WTC11 (cell line): Measurements from ENCODE around the gene CMKLR1. TPM values are rescaled to one million over a fixed set of nuclear protein-coding genes. Genes with fewer than 3 reads are reported as not detected.

ENCODE experiments used
- ATAC-seq: fragments of 200-7000 bp; cut with Tn5 transposase; 2 replicates; pipeline ENCODE4 v1.10.0; 2021; ENCODE audit warnings: mild to moderate bottlenecking, moderate library complexity
- CTCF ChIA-PET: fragments of 300-600 bp; sonication (Branson Sonifier 250); formaldehyde crosslinking; loops from one replicate; lab custom pipeline; 2021; ENCODE audit warnings: antibody characterized with exemption; lab: Charles Lee
- POLR2A ChIA-PET: fragments of 350-600 bp; sonication (Branson Sonifier 250); formaldehyde crosslinking; loops from one replicate; lab custom pipeline; 2021; ENCODE audit warnings: antibody characterized with exemption; lab: Charles Lee
- DNase-seq: peaks from one replicate; pipeline ENCODE4 v3.0.0; 2021; ENCODE audit warnings: low spot score
- H3K27ac Mint-ChIP-seq: 2 replicates; pipeline ENCODE4 v1.8.0; 2021; ENCODE audit warnings: mixed read lengths
- H3K27me3 Mint-ChIP-seq: 2 replicates; pipeline ENCODE4 v1.8.0; 2021; ENCODE audit warnings: low read depth, mild to moderate bottlenecking, moderate library complexity, mixed read lengths
- H3K36me3 Mint-ChIP-seq: 2 replicates; pipeline ENCODE4 v1.8.0; 2021; ENCODE audit warnings: mixed read lengths
- H3K4me1 Mint-ChIP-seq: 2 replicates; pipeline ENCODE4 v1.8.0; 2022; ENCODE audit warnings: mixed read lengths
- H3K4me3 Mint-ChIP-seq: 2 replicates; pipeline ENCODE4 v1.8.0; 2021; ENCODE audit warnings: mild to moderate bottlenecking, moderate library complexity, mixed read lengths
- H3K9me3 Mint-ChIP-seq: 2 replicates; pipeline ENCODE4 v1.8.0; 2021; ENCODE audit warnings: mixed read lengths
- AR ChIP-seq: fragments of 250-450 bp; sonication (Bioruptor Pico); IDR thresholded peaks from 2 replicates; pipeline ENCODE4 v1.9.0; 2021; ENCODE audit warnings: mild to moderate bottlenecking
- ERG ChIP-seq: fragments of 250-450 bp; sonication (Bioruptor Pico); IDR thresholded peaks from 2 replicates; pipeline ENCODE4 v1.8.0; 2021; ENCODE audit warnings: mild to moderate bottlenecking
- ETV6 ChIP-seq: sonication (generic); formaldehyde crosslinking; IDR thresholded peaks from 2 replicates; pipeline ENCODE4 v1.8.1; 2022; ENCODE audit warnings: mild to moderate bottlenecking, missing genetic modification reagents
- FOXJ3 ChIP-seq: sonication (generic); formaldehyde crosslinking; IDR thresholded peaks from 2 replicates; pipeline ENCODE4 v1.9.0; 2021; ENCODE audit warnings: missing genetic modification reagents, mild to moderate bottlenecking, borderline replicate concordance
- FOXP1 ChIP-seq: sonication (generic); formaldehyde crosslinking; IDR thresholded peaks from 2 replicates; pipeline ENCODE4 v1.8.0; 2022; ENCODE audit warnings: missing genetic modification reagents, mild to moderate bottlenecking, moderate library complexity, borderline replicate concordance
- IRF2 ChIP-seq: sonication (generic); formaldehyde crosslinking; IDR thresholded peaks from 2 replicates; pipeline ENCODE4 v1.8.0; 2022; ENCODE audit warnings: low read depth, missing genetic modification reagents, borderline replicate concordance
- KAT7 ChIP-seq: sonication (generic); formaldehyde crosslinking; IDR thresholded peaks from 2 replicates; pipeline ENCODE4 v1.8.1; 2023; ENCODE audit warnings: missing genetic modification reagents, mild to moderate bottlenecking, borderline replicate concordance
- MXD4 ChIP-seq: fragments of 250-450 bp; sonication (Bioruptor Pico); IDR thresholded peaks from 2 replicates; pipeline ENCODE4 v1.8.0; 2021; ENCODE audit warnings: mild to moderate bottlenecking, moderate library complexity, borderline replicate concordance
- NR2C2 ChIP-seq: sonication (generic); formaldehyde crosslinking; IDR thresholded peaks from 2 replicates; pipeline ENCODE4 v1.8.0; 2022; ENCODE audit warnings: mild to moderate bottlenecking, missing genetic modification reagents
- PRRX2 ChIP-seq: fragments of 250-450 bp; sonication (Bioruptor Pico); IDR thresholded peaks from 2 replicates; pipeline ENCODE4 v1.8.0; 2021; ENCODE audit warnings: mild to moderate bottlenecking
- SMAD4 ChIP-seq: sonication (generic); formaldehyde crosslinking; IDR thresholded peaks from 2 replicates; pipeline ENCODE4 v1.8.0; 2022; ENCODE audit warnings: mild to moderate bottlenecking, missing genetic modification reagents
- SOX15 ChIP-seq: fragments of 250-450 bp; sonication (Bioruptor Pico); IDR thresholded peaks from 2 replicates; pipeline ENCODE4 v1.9.0; 2021; ENCODE audit warnings: mild to moderate bottlenecking
- TEAD4 ChIP-seq: sonication (generic); formaldehyde crosslinking; IDR thresholded peaks from 2 replicates; pipeline ENCODE4 v1.8.0; 2022; ENCODE audit warnings: mild to moderate bottlenecking, missing genetic modification reagents
- ZNF232 ChIP-seq: sonication (generic); formaldehyde crosslinking; IDR thresholded peaks from 2 replicates; pipeline ENCODE4 v1.8.0; 2022; ENCODE audit warnings: mild to moderate bottlenecking, missing genetic modification reagents
- ZNF396 ChIP-seq: fragments of 250-450 bp; sonication (Bioruptor Pico); IDR thresholded peaks from 2 replicates; pipeline ENCODE4 v1.8.0; 2021; ENCODE audit warnings: mild to moderate bottlenecking, moderate library complexity, borderline replicate concordance
- ZNF512 ChIP-seq: sonication (generic); formaldehyde crosslinking; IDR thresholded peaks from 2 replicates; pipeline ENCODE4 v1.8.1; 2022; ENCODE audit warnings: missing genetic modification reagents, borderline replicate concordance
- total RNA-seq: library from RNA; stranded (reverse); gene quantifications from 3 replicates; pipeline ENCODE4 v1.2.3, GENCODE V29; 2021
- TF ChIP-seq, protein P1 (sequence below): fragments of 200-600 bp; IDR thresholded peaks from 2 replicates; pipeline ENCODE4 v1.8.0; 2022; ENCODE audit warnings: antibody characterized with exemption
- TF ChIP-seq, protein P2 (sequence below): sonication (generic); formaldehyde crosslinking; IDR thresholded peaks from 2 replicates; pipeline ENCODE4 v1.8.0; 2022; ENCODE audit warnings: mild to moderate bottlenecking, missing genetic modification reagents
- TF ChIP-seq, protein P3 (sequence below): sonication (generic); formaldehyde crosslinking; IDR thresholded peaks from 2 replicates; pipeline ENCODE4 v1.8.1; 2023; ENCODE audit warnings: mild to moderate bottlenecking, missing genetic modification reagents

The CMKLR1 gene
- total RNA-seq, 1 experiment from 2014 or later = 1.6 TPM

DNA sequence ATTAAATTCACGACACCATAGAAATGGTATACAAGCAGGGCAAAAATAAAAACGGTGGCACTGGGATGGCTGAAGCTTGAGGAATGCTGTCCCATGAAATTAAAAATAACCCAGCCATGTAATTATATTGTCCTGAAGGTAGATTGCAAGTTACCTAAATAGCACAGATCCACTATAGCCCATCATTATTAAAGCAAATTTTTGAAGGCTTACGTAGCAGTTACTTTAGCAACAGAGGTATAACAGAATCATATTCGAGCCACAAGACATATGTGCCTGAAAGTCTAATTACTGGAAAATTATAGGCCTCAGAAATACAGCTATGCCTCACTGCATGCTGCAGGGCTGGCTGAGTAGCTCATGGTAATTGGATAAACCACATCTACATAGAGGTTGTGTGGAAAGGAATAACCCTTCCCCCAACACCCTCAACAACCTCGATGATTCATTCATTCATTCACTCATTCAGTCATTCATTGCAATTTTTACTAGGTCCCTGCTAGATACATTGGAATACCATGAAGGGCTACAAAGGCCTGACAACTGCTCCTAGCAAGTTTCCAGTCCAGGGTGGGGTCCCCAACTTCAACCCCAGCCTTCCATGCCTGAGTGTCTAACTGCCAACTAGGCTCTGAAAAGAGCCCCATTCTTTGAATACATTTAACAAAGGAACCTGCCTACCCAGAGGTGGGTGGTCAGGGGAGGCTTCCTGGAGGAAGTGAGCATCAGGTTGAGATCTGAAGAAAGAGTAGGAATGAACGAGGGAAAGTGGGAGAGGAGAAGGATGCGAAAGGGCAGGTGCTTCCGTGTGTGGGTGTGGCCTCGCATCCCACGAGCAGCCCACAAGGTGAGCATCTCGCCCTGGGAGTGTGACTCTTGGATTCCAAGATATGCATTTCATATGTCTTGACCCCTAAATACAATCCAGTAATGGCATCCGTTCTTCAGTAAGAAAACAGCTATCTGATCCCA lies 18.0 kb upstream of the CMKLR1 start:
- Mint-ChIP-seq H3K36me3 (no peaks in the 10 kb centered on the region), H3K27me3 (peaks cover 3% of the 10 kb centered on the region; the same call in 1 of the 2 replicates), H3K4me1 (peaks cover 19% of the 10 kb centered on the region), H3K9me3 (no peaks in the 10 kb centered on the region), H3K4me3 (no peak overlapping the region), H3K27ac (no peak overlapping the region)
- ChIA-PET POLR2A (no interaction called here), CTCF (interaction anchor here (1.1 kb wide), 1 partner anchor 13 kb away, joined by 3 read pairs; no protein-coding TSS in a partner anchor)
- no peak for TF ChIP-seq NR2C2 (CRISPR knock-in tag)
- TF ChIP-seq ZNF232 = no peak
- TF ChIP-seq FOXP1 (CRISPR knock-in tag) = no peak
- no peak for TF ChIP-seq AR (CRISPR knock-in tag)
- TF ChIP-seq, protein P1, sequence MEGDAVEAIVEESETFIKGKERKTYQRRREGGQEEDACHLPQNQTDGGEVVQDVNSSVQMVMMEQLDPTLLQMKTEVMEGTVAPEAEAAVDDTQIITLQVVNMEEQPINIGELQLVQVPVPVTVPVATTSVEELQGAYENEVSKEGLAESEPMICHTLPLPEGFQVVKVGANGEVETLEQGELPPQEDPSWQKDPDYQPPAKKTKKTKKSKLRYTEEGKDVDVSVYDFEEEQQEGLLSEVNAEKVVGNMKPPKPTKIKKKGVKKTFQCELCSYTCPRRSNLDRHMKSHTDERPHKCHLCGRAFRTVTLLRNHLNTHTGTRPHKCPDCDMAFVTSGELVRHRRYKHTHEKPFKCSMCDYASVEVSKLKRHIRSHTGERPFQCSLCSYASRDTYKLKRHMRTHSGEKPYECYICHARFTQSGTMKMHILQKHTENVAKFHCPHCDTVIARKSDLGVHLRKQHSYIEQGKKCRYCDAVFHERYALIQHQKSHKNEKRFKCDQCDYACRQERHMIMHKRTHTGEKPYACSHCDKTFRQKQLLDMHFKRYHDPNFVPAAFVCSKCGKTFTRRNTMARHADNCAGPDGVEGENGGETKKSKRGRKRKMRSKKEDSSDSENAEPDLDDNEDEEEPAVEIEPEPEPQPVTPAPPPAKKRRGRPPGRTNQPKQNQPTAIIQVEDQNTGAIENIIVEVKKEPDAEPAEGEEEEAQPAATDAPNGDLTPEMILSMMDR = no peak
- TF ChIP-seq PRRX2 = no peak
- TF ChIP-seq TEAD4 (CRISPR knock-in tag) = no peak
- TF ChIP-seq ZNF512 = no peak
- no peak for TF ChIP-seq SMAD4 (CRISPR knock-in tag)
- no peak for TF ChIP-seq IRF2 (CRISPR knock-in tag)
- TF ChIP-seq KAT7 (CRISPR knock-in tag) = no peak
- TF ChIP-seq SOX15 (CRISPR knock-in tag) = no peak
- TF ChIP-seq, protein P2, sequence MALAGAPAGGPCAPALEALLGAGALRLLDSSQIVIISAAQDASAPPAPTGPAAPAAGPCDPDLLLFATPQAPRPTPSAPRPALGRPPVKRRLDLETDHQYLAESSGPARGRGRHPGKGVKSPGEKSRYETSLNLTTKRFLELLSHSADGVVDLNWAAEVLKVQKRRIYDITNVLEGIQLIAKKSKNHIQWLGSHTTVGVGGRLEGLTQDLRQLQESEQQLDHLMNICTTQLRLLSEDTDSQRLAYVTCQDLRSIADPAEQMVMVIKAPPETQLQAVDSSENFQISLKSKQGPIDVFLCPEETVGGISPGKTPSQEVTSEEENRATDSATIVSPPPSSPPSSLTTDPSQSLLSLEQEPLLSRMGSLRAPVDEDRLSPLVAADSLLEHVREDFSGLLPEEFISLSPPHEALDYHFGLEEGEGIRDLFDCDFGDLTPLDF (CRISPR knock-in tag) = no peak
- no peak for TF ChIP-seq ERG (CRISPR knock-in tag)
- TF ChIP-seq MXD4 (CRISPR knock-in tag) = no peak
- ATAC-seq (no peak), DNase-seq (no peak)

GRCh38 chr12:108355069-108355468 lies 16.0 kb upstream of the CMKLR1 start:
- Mint-ChIP-seq H3K27ac (no peak overlapping the region), H3K9me3 (peaks cover 2% of the 10 kb centered on the region), H3K27me3 (peaks cover 3% of the 10 kb centered on the region; the same call in 1 of the 2 replicates), H3K36me3 (no peaks in the 10 kb centered on the region), H3K4me1 (peaks cover 19% of the 10 kb centered on the region), H3K4me3 (no peak overlapping the region)
- POLR2A ChIA-PET = no interaction called here
- ATAC-seq (no peak), DNase-seq (no peak)
- CTCF ChIA-PET = no interaction called here
- no peak for TF ChIP-seq ZNF396 (CRISPR knock-in tag)
- no peak for TF ChIP-seq ERG (CRISPR knock-in tag)
- no peak for TF ChIP-seq ETV6 (CRISPR knock-in tag)
- TF ChIP-seq, protein P3, sequence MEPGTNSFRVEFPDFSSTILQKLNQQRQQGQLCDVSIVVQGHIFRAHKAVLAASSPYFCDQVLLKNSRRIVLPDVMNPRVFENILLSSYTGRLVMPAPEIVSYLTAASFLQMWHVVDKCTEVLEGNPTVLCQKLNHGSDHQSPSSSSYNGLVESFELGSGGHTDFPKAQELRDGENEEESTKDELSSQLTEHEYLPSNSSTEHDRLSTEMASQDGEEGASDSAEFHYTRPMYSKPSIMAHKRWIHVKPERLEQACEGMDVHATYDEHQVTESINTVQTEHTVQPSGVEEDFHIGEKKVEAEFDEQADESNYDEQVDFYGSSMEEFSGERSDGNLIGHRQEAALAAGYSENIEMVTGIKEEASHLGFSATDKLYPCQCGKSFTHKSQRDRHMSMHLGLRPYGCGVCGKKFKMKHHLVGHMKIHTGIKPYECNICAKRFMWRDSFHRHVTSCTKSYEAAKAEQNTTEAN (CRISPR knock-in tag) = no peak
- no peak for TF ChIP-seq NR2C2 (CRISPR knock-in tag)
- no peak for TF ChIP-seq FOXJ3 (CRISPR knock-in tag)
